Right kidney (tissue), 9 donors: ENCODE measurements around the gene PRR12.

Experiments
- DNase-seq: peaks from one replicate; pipeline ENCODE4 v3.0.0-alpha.2; 2016
- long read RNA-seq, 8 donors: transcript quantifications; one replicate each; lab custom pipeline, GENCODE V29; 2026

PRR12 gene
- long read RNA-seq, donor 1, partial matches to known transcripts, result 14 of 14 reads
- long read RNA-seq, donor 1, other reads (novel, unspliced or antisense), result 0 of 14 reads
- long read RNA-seq, donor 2, partial matches to known transcripts, result 5 of 5 reads
- long read RNA-seq, donor 2, other reads (novel, unspliced or antisense), result 0 of 5 reads
- long read RNA-seq, donor 3, result 0 reads
- long read RNA-seq, donor 4, partial matches to known transcripts, result 38 of 38 reads
- long read RNA-seq, donor 4, other reads (novel, unspliced or antisense), result 0 of 38 reads
- long read RNA-seq, donor 5, partial matches to known transcripts, result 14 of 14 reads
- long read RNA-seq, donor 5, other reads (novel, unspliced or antisense), result 0 of 14 reads
- long read RNA-seq, donor 6, partial matches to known transcripts, result 54 of 54 reads
- long read RNA-seq, donor 6, other reads (novel, unspliced or antisense), result 0 of 54 reads
- long read RNA-seq, donor 7, partial matches to known transcripts, result 78 of 78 reads
- long read RNA-seq, donor 7, other reads (novel, unspliced or antisense), result 0 of 78 reads
- long read RNA-seq, donor 8, partial matches to known transcripts, result 5 of 5 reads
- long read RNA-seq, donor 8, other reads (novel, unspliced or antisense), result 0 of 5 reads

GRCh38 chr19:49590971-49591730, at the start of gene PRR12:
Gene PRR12, plus strand, starts transcription at chr19:49591182. Its CDS starts 473 bp downstream, at chr19:49591655.
- peak; percentile 63 for DNase-seq

GRCh38 chr19:49541914-49542313, 49.1 kb upstream of the PRR12 start:
- DNase-seq, result no peak

- no peak for DNase-seq
These were observed 48.5 kb upstream of the PRR12 start for GRCh38 chr19:49542446-49542845.

- no peak for DNase-seq
These were observed 48.0 kb upstream of the PRR12 start for GRCh38 chr19:49543032-49543431.

- no peak for DNase-seq
These were observed 46.8 kb upstream of the PRR12 start for GRCh38 chr19:49544154-49544553.

- peak; percentile 75 for DNase-seq
These were observed 44.0 kb upstream of the PRR12 start for GRCh38 chr19:49546825-49547565.

- DNase-seq, result no peak
These were observed 41.9 kb upstream of the PRR12 start for GRCh38 chr19:49549045-49549444.

- DNase-seq, result no peak
These were observed 39.5 kb upstream of the PRR12 start for GRCh38 chr19:49551531-49551930.

GRCh38 chr19:49552749-49553148, 38.2 kb upstream of the PRR12 start:
- DNase-seq, result no peak

GRCh38 chr19:49553451-49554271, 37.3 kb upstream of the PRR12 start:
- no peak for DNase-seq

GRCh38 chr19:49554701-49555181, 36.2 kb upstream of the PRR12 start:
- no peak for DNase-seq

- DNase-seq, result no peak
These were observed 35.2 kb upstream of the PRR12 start for GRCh38 chr19:49555600-49556411.

- DNase-seq, result peak; percentile 36
These were observed 34.3 kb upstream of the PRR12 start for GRCh38 chr19:49556412-49557398.

- no peak for DNase-seq
These were observed 33.2 kb upstream of the PRR12 start for GRCh38 chr19:49557641-49558325.

GRCh38 chr19:49558591-49558990, 32.4 kb upstream of the PRR12 start:
- no peak for DNase-seq

GRCh38 chr19:49559443-49559842, 31.5 kb upstream of the PRR12 start:
- DNase-seq, result no peak

GRCh38 chr19:49559928-49560327, 31.1 kb upstream of the PRR12 start:
- DNase-seq, result no peak

- DNase-seq, result no peak
These were observed 30.6 kb upstream of the PRR12 start for GRCh38 chr19:49560358-49560900.
